ENCODE data around the gene TXNL4B. TPM values are rescaled to one million over a fixed set of nuclear protein-coding genes. Genes with fewer than 3 reads are reported as not detected.
A peak's percentile ranks its signal among the peaks of the same experiment; 100 is the strongest.

Gene TXNL4B
- total RNA-seq, 6 experiments from 2014 or later: 5.5 to 11.6 (median 8.2) TPM

- intact Hi-C loops (cut with DNase I): no loop called here
- H3K9me3 ChIP-seq: no peaks in the 10 kb centered on the region
- H3K27ac ChIP-seq: peak overlapping the region in 1 of 3 donors; percentile 27
- peaks cover 0 to 28% (median 3%) of the 10 kb centered on the region in 4 donors for H3K36me3 ChIP-seq
- DNase-seq: no peak
- 57% methylated on average over 12 of the region's 12 CpGs for WGBS (ENCODE audit: insufficient coverage, low coverage, low lambda C conversion rate, missing lambda C conversion rate)
- ATAC-seq: peak in 1 of 4 donors; percentile 18
- no peaks in the 10 kb centered on the region for H3K27me3 ChIP-seq
- H3K4me3 ChIP-seq: no peak overlapping the region
- no peak for TF ChIP-seq POLR2A (IDR thresholded peaks at IDR 0.05)
- TF ChIP-seq, protein P1, sequence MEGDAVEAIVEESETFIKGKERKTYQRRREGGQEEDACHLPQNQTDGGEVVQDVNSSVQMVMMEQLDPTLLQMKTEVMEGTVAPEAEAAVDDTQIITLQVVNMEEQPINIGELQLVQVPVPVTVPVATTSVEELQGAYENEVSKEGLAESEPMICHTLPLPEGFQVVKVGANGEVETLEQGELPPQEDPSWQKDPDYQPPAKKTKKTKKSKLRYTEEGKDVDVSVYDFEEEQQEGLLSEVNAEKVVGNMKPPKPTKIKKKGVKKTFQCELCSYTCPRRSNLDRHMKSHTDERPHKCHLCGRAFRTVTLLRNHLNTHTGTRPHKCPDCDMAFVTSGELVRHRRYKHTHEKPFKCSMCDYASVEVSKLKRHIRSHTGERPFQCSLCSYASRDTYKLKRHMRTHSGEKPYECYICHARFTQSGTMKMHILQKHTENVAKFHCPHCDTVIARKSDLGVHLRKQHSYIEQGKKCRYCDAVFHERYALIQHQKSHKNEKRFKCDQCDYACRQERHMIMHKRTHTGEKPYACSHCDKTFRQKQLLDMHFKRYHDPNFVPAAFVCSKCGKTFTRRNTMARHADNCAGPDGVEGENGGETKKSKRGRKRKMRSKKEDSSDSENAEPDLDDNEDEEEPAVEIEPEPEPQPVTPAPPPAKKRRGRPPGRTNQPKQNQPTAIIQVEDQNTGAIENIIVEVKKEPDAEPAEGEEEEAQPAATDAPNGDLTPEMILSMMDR (IDR thresholded peaks at IDR 0.05): no peak
- H3K4me1 ChIP-seq: peaks cover 0 to 6% (median 0%) of the 10 kb centered on the region in 4 donors
Measured at GRCh38 chr16:72072514-72073342, 20.7 kb downstream of the TXNL4B start.

DNA sequence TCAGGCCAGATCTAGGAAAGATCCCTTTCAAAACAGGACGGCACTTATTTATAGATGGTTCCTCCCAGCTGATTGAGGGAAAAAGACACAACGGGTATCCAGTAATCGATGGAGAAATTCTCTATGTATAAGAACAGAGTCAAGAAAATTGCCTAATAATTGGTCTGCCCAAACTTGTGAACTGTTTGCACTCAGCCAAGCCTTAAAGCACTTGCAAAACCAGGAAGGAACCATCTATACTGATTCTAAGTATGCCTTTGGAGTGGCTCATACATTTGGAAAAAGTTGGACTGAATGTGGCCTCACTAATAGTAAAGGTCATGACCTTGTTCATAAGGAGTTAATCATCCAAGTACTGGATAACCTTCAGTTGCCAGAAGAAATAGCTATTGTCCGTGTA lies 24.5 kb downstream of the TXNL4B start:
- Histone ChIP-seq H3K27me3 (no peaks in the 10 kb centered on the region), H3K4me3 (no peak overlapping the region), H3K9me3 (no peaks in the 10 kb centered on the region), H3K4me1 (peaks cover 0 to 6% (median under 1%) of the 10 kb centered on the region in 4 donors), H3K27ac (no peak overlapping the region), H3K36me3 (peaks cover 0 to 11% (median 0%) of the 10 kb centered on the region in 4 donors)
- intact Hi-C loops (cut with DNase I): loop anchor here in 1 of 2 donors (5.0 kb wide), 1 partner anchor 33 kb away; no protein-coding TSS in a partner anchor
- DNase-seq (no peak), ATAC-seq (no peak)
- 45% methylated on average over 3 of the region's 4 CpGs for WGBS (ENCODE audit: insufficient coverage, low coverage, low lambda C conversion rate, missing lambda C conversion rate)
- TF ChIP-seq, protein P1 (IDR thresholded peaks at IDR 0.05): no peak
- no peak for TF ChIP-seq POLR2A (IDR thresholded peaks at IDR 0.05)

DNA sequence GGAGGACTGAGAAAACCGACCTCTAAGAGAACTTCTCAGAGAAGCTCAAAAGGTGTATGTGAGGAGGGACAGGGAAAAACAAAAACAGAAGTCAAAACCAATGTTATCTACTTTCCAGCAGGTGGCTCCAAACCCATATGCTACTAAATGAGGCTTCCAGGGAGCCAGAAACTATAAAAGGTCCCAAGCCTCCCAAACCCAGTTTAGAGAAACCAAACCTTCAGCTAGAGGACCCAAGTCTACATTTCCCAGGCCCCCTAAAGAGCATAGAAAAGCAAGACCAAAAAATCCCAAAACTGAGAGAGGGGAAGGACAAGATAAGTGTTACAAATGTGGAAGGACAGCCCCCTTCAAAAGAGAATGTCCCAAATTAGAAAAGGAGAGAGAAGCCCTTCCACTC lies 26.7 kb downstream of the TXNL4B start:
- ATAC-seq (peak in 3 of 4 donors; percentile 39 to 50 (median 44)), DNase-seq (no peak)
- H3K36me3 ChIP-seq: peaks cover 0 to 10% (median 0%) of the 10 kb centered on the region in 4 donors
- no peak overlapping the region for H3K27ac ChIP-seq
- no peak for TF ChIP-seq POLR2A (IDR thresholded peaks at IDR 0.05)
- TF ChIP-seq, protein P1 (IDR thresholded peaks at IDR 0.05): peak; percentile 59 to 66 (median 60)
- no peak overlapping the region for H3K4me3 ChIP-seq
- H3K4me1 ChIP-seq: peaks cover 0 to 19% (median 0%) of the 10 kb centered on the region in 4 donors
- WGBS (ENCODE audit: insufficient coverage, low coverage, low lambda C conversion rate, missing lambda C conversion rate): 0% methylated on average over 1 of the region's 1 CpG
- no peaks in the 10 kb centered on the region for H3K9me3 ChIP-seq
- intact Hi-C loops (cut with DNase I): loop anchor here in 1 of 2 donors (5.0 kb wide), 1 partner anchor 36 kb away; no protein-coding TSS in a partner anchor
- H3K27me3 ChIP-seq: no peaks in the 10 kb centered on the region

- intact Hi-C loops (cut with DNase I): no loop called here
- DNase-seq (no peak), ATAC-seq (no peak)
- H3K9me3 ChIP-seq: no peaks in the 10 kb centered on the region
- H3K27me3 ChIP-seq: no peaks in the 10 kb centered on the region
- peak overlapping the region in 2 of 3 donors; percentile 63 to 65 for H3K27ac ChIP-seq
- H3K36me3 ChIP-seq: peaks cover 0 to 11% (median 2%) of the 10 kb centered on the region in 4 donors
- TF ChIP-seq, protein P1 (IDR thresholded peaks at IDR 0.05): no peak
- TF ChIP-seq POLR2A (IDR thresholded peaks at IDR 0.05): peak; percentile 25
- 32% methylated on average over 10 of the region's 10 CpGs for WGBS (ENCODE audit: insufficient coverage, low coverage, low lambda C conversion rate, missing lambda C conversion rate)
- peaks cover 0 to 19% (median 0%) of the 10 kb centered on the region in 4 donors for H3K4me1 ChIP-seq
- peak overlapping the region in 2 of 3 donors; percentile 40 to 54 for H3K4me3 ChIP-seq
Measured at GRCh38 chr16:72064361-72064894, 29.0 kb downstream of the TXNL4B start.

All from right lobe of liver (tissue), 6 donors.